Measurements from ENCODE around the gene HNRNPCL1.
"Not testable (repeated sequence)": the region's sequence is repeated elsewhere in the genome, so short reads cannot be mapped to it uniquely, and the experiment has no call there.

Gene HNRNPCL1

GRCh38 chr1:12831310-12831709 lies 17.2 kb downstream of the HNRNPCL1 start, which contains the start of gene PRAMEF11:
Gene PRAMEF11, minus strand, starts transcription at chr1:12831410. Its CDS starts 2,621 bp downstream, at chr1:12828789.
- not testable (repeated sequence) for H3K36me3 ChIP-seq (replicated peaks in 1 of 2; ENCODE audit: control insufficient read depth in 2 of 2, insufficient read depth in 2 of 2, low read length in 2 of 2); H3K4me2 ChIP-seq (ENCODE audit: insufficient read depth, low read length, poor library complexity, severe bottlenecking)
- WGBS, 2 donors (ENCODE audit: extremely low coverage in 2 of 2, insufficient read length in 2 of 2, insufficient replicate concordance in 1 of 2): no CpG with 5 or more reads among the region's 3 CpGs

GRCh38 chr1:12819061-12819460 lies 29.5 kb downstream of the HNRNPCL1 start:
- H3K4me1 ChIP-seq (ENCODE audit: control insufficient read depth in 2 of 2, insufficient read depth in 1 of 2, low read depth in 1 of 2, low read length in 2 of 2); H3K9ac ChIP-seq (ENCODE audit: low read depth, low read length, poor library complexity); H3K79me1 ChIP-seq (ENCODE audit: low read depth, low read length); H3K4me3 ChIP-seq (ENCODE audit: low read length in 2 of 2); H2BK120ac ChIP-seq (ENCODE audit: low read depth, low read length); H2BK12ac ChIP-seq (ENCODE audit: low read length); H2AFZ ChIP-seq (ENCODE audit: low read length); H3K4ac ChIP-seq (ENCODE audit: low read length); DNase-seq (ENCODE audit: low spot score); H3K27ac ChIP-seq (replicated peaks; ENCODE audit: low read length); H3K14ac ChIP-seq (ENCODE audit: low read length); H3K27me3 ChIP-seq (ENCODE audit: control insufficient read depth in 3 of 3, insufficient read depth in 3 of 3, low read depth in 1 of 3, low read length in 3 of 3); H3K4me2 ChIP-seq (ENCODE audit: insufficient read depth, low read length, poor library complexity, severe bottlenecking); H3K18ac ChIP-seq (ENCODE audit: low read length); H3K36me3 ChIP-seq (replicated peaks in 1 of 2; ENCODE audit: control insufficient read depth in 2 of 2, insufficient read depth in 2 of 2, low read length in 2 of 2); H3K23ac ChIP-seq (ENCODE audit: low read depth, low read length, poor library complexity); H4K91ac ChIP-seq (ENCODE audit: low read depth, low read length, poor library complexity); H3K9me3 ChIP-seq (replicated peaks in 1 of 2; ENCODE audit: control insufficient read depth in 2 of 2, insufficient read depth in 1 of 2, low read depth in 1 of 2, low read length in 2 of 2); H4K8ac ChIP-seq (ENCODE audit: low read depth, low read length); H2AK5ac ChIP-seq (ENCODE audit: low read depth, low read length); H2BK5ac ChIP-seq (ENCODE audit: low read length); H2BK15ac ChIP-seq (ENCODE audit: low read length): not testable (repeated sequence)
- no CpG with 5 or more reads among the region's 6 CpGs for WGBS, 2 donors (ENCODE audit: extremely low coverage in 2 of 2, insufficient read length in 2 of 2, insufficient replicate concordance in 1 of 2)

More at GRCh38 chr1:12831310-12831709, 17.2 kb downstream of the HNRNPCL1 start, which contains the start of gene PRAMEF11:
- not testable (repeated sequence) for DNase-seq (ENCODE audit: low spot score); H3K79me1 ChIP-seq (ENCODE audit: low read depth, low read length); H2BK15ac ChIP-seq (ENCODE audit: low read length); H2BK12ac ChIP-seq (ENCODE audit: low read length); H2BK120ac ChIP-seq (ENCODE audit: low read depth, low read length); H4K91ac ChIP-seq (ENCODE audit: low read depth, low read length, poor library complexity); H3K9ac ChIP-seq (ENCODE audit: low read depth, low read length, poor library complexity); H3K4me3 ChIP-seq (ENCODE audit: low read length in 2 of 2); H3K18ac ChIP-seq (ENCODE audit: low read length); H2AFZ ChIP-seq (ENCODE audit: low read length); H3K9me3 ChIP-seq (replicated peaks in 1 of 2; ENCODE audit: control insufficient read depth in 2 of 2, insufficient read depth in 1 of 2, low read depth in 1 of 2, low read length in 2 of 2); H2BK5ac ChIP-seq (ENCODE audit: low read length); H3K4ac ChIP-seq (ENCODE audit: low read length); H2AK5ac ChIP-seq (ENCODE audit: low read depth, low read length); H3K23ac ChIP-seq (ENCODE audit: low read depth, low read length, poor library complexity); H3K27me3 ChIP-seq (ENCODE audit: control insufficient read depth in 3 of 3, insufficient read depth in 3 of 3, low read depth in 1 of 3, low read length in 3 of 3); H3K27ac ChIP-seq (replicated peaks; ENCODE audit: low read length); H4K8ac ChIP-seq (ENCODE audit: low read depth, low read length); H3K14ac ChIP-seq (ENCODE audit: low read length); H3K4me1 ChIP-seq (ENCODE audit: control insufficient read depth in 2 of 2, insufficient read depth in 1 of 2, low read depth in 1 of 2, low read length in 2 of 2)

- Histone ChIP-seq H3K36me3 (replicated peaks in 1 of 2; ENCODE audit: control insufficient read depth in 2 of 2, insufficient read depth in 2 of 2, low read length in 2 of 2) (no peaks in the 10 kb centered on the region), H3K79me1 (ENCODE audit: low read depth, low read length) (no peaks in the 10 kb centered on the region), H3K27ac (replicated peaks; ENCODE audit: low read length) (no peak overlapping the region), H2BK120ac (ENCODE audit: low read depth, low read length) (no peak overlapping the region), H4K91ac (ENCODE audit: low read depth, low read length, poor library complexity) (no peak overlapping the region), H3K4me3 (ENCODE audit: low read length in 2 of 2) (no peak overlapping the region), H3K9ac (ENCODE audit: low read depth, low read length, poor library complexity) (no peak overlapping the region), H3K4me2 (ENCODE audit: insufficient read depth, low read length, poor library complexity, severe bottlenecking) (no peak overlapping the region), H3K23ac (ENCODE audit: low read depth, low read length, poor library complexity) (no peak overlapping the region), H3K9me3 (replicated peaks in 1 of 2; ENCODE audit: control insufficient read depth in 2 of 2, insufficient read depth in 1 of 2, low read depth in 1 of 2, low read length in 2 of 2) (peaks cover 0 to 18% of the 10 kb centered on the region in 2 donors), H2BK15ac (ENCODE audit: low read length) (no peak overlapping the region), H2BK12ac (ENCODE audit: low read length) (no peak overlapping the region), H2AK5ac (ENCODE audit: low read depth, low read length) (no peak overlapping the region), H2AFZ (ENCODE audit: low read length) (no peak overlapping the region), H3K18ac (ENCODE audit: low read length) (no peak overlapping the region), H3K27me3 (ENCODE audit: control insufficient read depth in 3 of 3, insufficient read depth in 3 of 3, low read depth in 1 of 3, low read length in 3 of 3) (peaks cover 0 to 22% (median 0%) of the 10 kb centered on the region in 3 experiments), H3K14ac (ENCODE audit: low read length) (no peak overlapping the region), H2BK5ac (ENCODE audit: low read length) (no peak overlapping the region), H3K4me1 (ENCODE audit: control insufficient read depth in 2 of 2, insufficient read depth in 1 of 2, low read depth in 1 of 2, low read length in 2 of 2) (no peaks in the 10 kb centered on the region), H4K8ac (ENCODE audit: low read depth, low read length) (no peak overlapping the region), H3K4ac (ENCODE audit: low read length) (no peak overlapping the region)
- no CpG with 5 or more reads among the region's 2 CpGs for WGBS, 2 donors (ENCODE audit: extremely low coverage in 2 of 2, insufficient read length in 2 of 2, insufficient replicate concordance in 1 of 2)
- no peak for DNase-seq (ENCODE audit: low spot score)
Observed at GRCh38 chr1:12811409-12811784, 37.1 kb downstream of the HNRNPCL1 start.

- Histone ChIP-seq H3K9me3 (replicated peaks in 1 of 2; ENCODE audit: control insufficient read depth in 2 of 2, insufficient read depth in 1 of 2, low read depth in 1 of 2, low read length in 2 of 2) (peaks cover 0 to 22% of the 10 kb centered on the region in 2 donors), H2BK15ac (ENCODE audit: low read length) (no peak overlapping the region), H3K14ac (ENCODE audit: low read length) (no peak overlapping the region), H4K91ac (ENCODE audit: low read depth, low read length, poor library complexity) (no peak overlapping the region), H3K4ac (ENCODE audit: low read length) (no peak overlapping the region), H3K9ac (ENCODE audit: low read depth, low read length, poor library complexity) (no peak overlapping the region), H4K8ac (ENCODE audit: low read depth, low read length) (no peak overlapping the region), H3K4me1 (ENCODE audit: control insufficient read depth in 2 of 2, insufficient read depth in 1 of 2, low read depth in 1 of 2, low read length in 2 of 2) (no peaks in the 10 kb centered on the region), H3K27ac (replicated peaks; ENCODE audit: low read length) (no peak overlapping the region), H2BK5ac (ENCODE audit: low read length) (no peak overlapping the region), H3K18ac (ENCODE audit: low read length) (no peak overlapping the region), H3K4me2 (ENCODE audit: insufficient read depth, low read length, poor library complexity, severe bottlenecking) (no peak overlapping the region), H2AK5ac (ENCODE audit: low read depth, low read length) (no peak overlapping the region), H2AFZ (ENCODE audit: low read length) (no peak overlapping the region), H3K36me3 (replicated peaks in 1 of 2; ENCODE audit: control insufficient read depth in 2 of 2, insufficient read depth in 2 of 2, low read length in 2 of 2) (no peaks in the 10 kb centered on the region), H2BK12ac (ENCODE audit: low read length) (no peak overlapping the region), H3K4me3 (ENCODE audit: low read length in 2 of 2) (no peak overlapping the region), H3K27me3 (ENCODE audit: control insufficient read depth in 3 of 3, insufficient read depth in 3 of 3, low read depth in 1 of 3, low read length in 3 of 3) (peaks cover 0 to 22% (median 0%) of the 10 kb centered on the region in 3 experiments), H3K79me1 (ENCODE audit: low read depth, low read length) (no peaks in the 10 kb centered on the region), H2BK120ac (ENCODE audit: low read depth, low read length) (no peak overlapping the region), H3K23ac (ENCODE audit: low read depth, low read length, poor library complexity) (no peak overlapping the region)
- DNase-seq (ENCODE audit: low spot score): no peak
- no CpG with 5 or more reads among the region's 5 CpGs for WGBS, 2 donors (ENCODE audit: extremely low coverage in 2 of 2, insufficient read length in 2 of 2, insufficient replicate concordance in 1 of 2)
Observed at GRCh38 chr1:12810691-12811408, 37.7 kb downstream of the HNRNPCL1 start.
